Measurements from ENCODE around the gene WDR47.
"Not testable (repeated sequence)": the region's sequence is repeated elsewhere in the genome, so short reads cannot be mapped to it uniquely, and the experiment has no call there.

Gene WDR47

GRCh38 chr1:109052145-109052544, 10.2 kb upstream of the WDR47 start:
- DNase-seq (ENCODE audit: low read depth, low spot score) = not testable (repeated sequence)

GRCh38 chr1:109050228-109050995, 8.5 kb upstream of the WDR47 start:
- no peak for DNase-seq (ENCODE audit: low read depth, low spot score)

GRCh38 chr1:109048335-109048734, 6.4 kb upstream of the WDR47 start:
- DNase-seq (ENCODE audit: low read depth, low spot score) = no peak

GRCh38 chr1:109047339-109047738, 5.4 kb upstream of the WDR47 start:
- no peak for DNase-seq (ENCODE audit: low read depth, low spot score)

- no peak for DNase-seq (ENCODE audit: low read depth, low spot score)
Observed at GRCh38 chr1:109046671-109047070, 4.8 kb upstream of the WDR47 start.

GRCh38 chr1:109045595-109045994, 3.7 kb upstream of the WDR47 start:
- DNase-seq (ENCODE audit: low read depth, low spot score) = no peak

- DNase-seq (ENCODE audit: low read depth, low spot score) = no peak
Observed at GRCh38 chr1:109040989-109041620, 797 bp downstream of the WDR47 start.

- no peak for DNase-seq (ENCODE audit: low read depth, low spot score)
Observed at GRCh38 chr1:109040627-109040988, 1.3 kb downstream of the WDR47 start.

GRCh38 chr1:109034382-109034781, 7.5 kb downstream of the WDR47 start:
- no peak for DNase-seq (ENCODE audit: low read depth, low spot score)

- not testable (repeated sequence) for DNase-seq (ENCODE audit: low read depth, low spot score)
Observed at GRCh38 chr1:109029493-109029892, 12.4 kb downstream of the WDR47 start.

GRCh38 chr1:109027841-109028240, 14.1 kb downstream of the WDR47 start:
- DNase-seq (ENCODE audit: low read depth, low spot score) = no peak

GRCh38 chr1:109025694-109026093, 16.2 kb downstream of the WDR47 start:
- no peak for DNase-seq (ENCODE audit: low read depth, low spot score)

GRCh38 chr1:109024646-109025045, 17.3 kb downstream of the WDR47 start:
- DNase-seq (ENCODE audit: low read depth, low spot score) = no peak

- no peak for DNase-seq (ENCODE audit: low read depth, low spot score)
Observed at GRCh38 chr1:109020693-109021257, 21.1 kb downstream of the WDR47 start.

- not testable (repeated sequence) for DNase-seq (ENCODE audit: low read depth, low spot score)
Observed at GRCh38 chr1:109017719-109018118, 24.2 kb downstream of the WDR47 start.

GRCh38 chr1:109017134-109017533, 24.8 kb downstream of the WDR47 start:
- no peak for DNase-seq (ENCODE audit: low read depth, low spot score)

GRCh38 chr1:109011335-109011734, 30.6 kb downstream of the WDR47 start:
- DNase-seq (ENCODE audit: low read depth, low spot score) = no peak

- DNase-seq (ENCODE audit: low read depth, low spot score) = not testable (repeated sequence)
Observed at GRCh38 chr1:108996622-108997021, 45.3 kb downstream of the WDR47 start.

GRCh38 chr1:108983114-108983513, 58.8 kb downstream of the WDR47 start:
- no peak for DNase-seq (ENCODE audit: low read depth, low spot score)

GRCh38 chr1:108976658-108977057, 65.2 kb downstream of the WDR47 start:
- no peak for DNase-seq (ENCODE audit: low read depth, low spot score)

GRCh38 chr1:108972951-108973350, 69.0 kb downstream of the WDR47 start:
- no peak for DNase-seq (ENCODE audit: low read depth, low spot score)

- no peak for DNase-seq (ENCODE audit: low read depth, low spot score)
Observed at GRCh38 chr1:108969346-108969745, 72.6 kb downstream of the WDR47 start.
